Activated CD4-positive, alpha-beta T cell treated with anti-CD3 and anti-CD28 coated beads, Interleukin-2, Interleukin-4, amounts not matched to agents 100 ng/mL and 50 ng/mL, durations not matched to agents 16 hours and 8 hours (primary cell): ENCODE data around the gene GOLGA7B.
"Not testable (repeated sequence)": the region's sequence is repeated elsewhere in the genome, so short reads cannot be mapped to it uniquely, and the experiment has no call there.

Experiments
- DNase-seq: peaks from one replicate; pipeline ENCODE4 v3.0.0-alpha.2; 2020; ENCODE audit warnings: low spot score

GOLGA7B gene

DNA sequence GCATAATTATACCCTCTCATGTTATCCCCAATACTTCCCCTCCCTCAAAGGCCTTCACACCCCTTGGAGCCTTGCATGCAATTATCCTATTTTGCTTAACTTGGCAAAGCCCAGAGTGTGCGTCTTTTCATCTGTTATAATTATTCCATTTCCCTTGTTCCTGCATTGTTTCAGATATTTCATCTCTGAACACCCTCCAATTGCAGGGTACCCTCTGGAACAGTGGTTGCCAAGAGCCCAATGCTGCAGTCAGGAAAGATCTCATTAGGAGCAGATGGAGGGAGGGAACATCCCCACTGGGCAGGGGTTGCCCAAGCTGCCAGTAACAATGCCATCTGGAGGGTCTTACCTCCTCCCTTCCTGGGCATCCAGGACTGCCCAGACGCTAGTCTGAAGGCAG lies 18.4 kb upstream of the GOLGA7B start:
- DNase-seq = no peak

- DNase-seq = no peak
These were observed 13.2 kb upstream of the GOLGA7B start for GRCh38 chr10:97836446-97836845.

- DNase-seq = no peak
These were observed 11.6 kb upstream of the GOLGA7B start for GRCh38 chr10:97838091-97838490.

DNA sequence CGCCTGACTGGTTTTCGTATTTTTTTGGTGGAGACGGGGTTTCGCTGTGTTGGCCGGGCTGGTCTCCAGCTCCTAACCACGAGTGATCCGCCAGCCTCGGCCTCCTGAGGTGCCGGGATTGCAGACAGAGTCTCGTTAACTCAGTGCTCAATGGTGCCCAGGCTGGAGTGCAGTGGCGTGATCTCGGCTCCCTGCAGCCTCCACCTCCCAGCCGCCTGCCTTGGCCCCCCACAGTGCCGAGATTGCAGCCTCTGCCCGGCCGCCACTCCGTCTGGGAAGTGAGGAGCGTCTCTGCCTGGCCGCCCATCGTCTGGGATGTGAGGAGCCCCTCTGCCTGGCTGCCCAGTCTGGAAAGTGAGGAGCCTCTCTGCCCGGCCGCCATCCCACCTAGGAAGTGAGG lies 8.5 kb upstream of the GOLGA7B start:
- not testable (repeated sequence) for DNase-seq

DNA sequence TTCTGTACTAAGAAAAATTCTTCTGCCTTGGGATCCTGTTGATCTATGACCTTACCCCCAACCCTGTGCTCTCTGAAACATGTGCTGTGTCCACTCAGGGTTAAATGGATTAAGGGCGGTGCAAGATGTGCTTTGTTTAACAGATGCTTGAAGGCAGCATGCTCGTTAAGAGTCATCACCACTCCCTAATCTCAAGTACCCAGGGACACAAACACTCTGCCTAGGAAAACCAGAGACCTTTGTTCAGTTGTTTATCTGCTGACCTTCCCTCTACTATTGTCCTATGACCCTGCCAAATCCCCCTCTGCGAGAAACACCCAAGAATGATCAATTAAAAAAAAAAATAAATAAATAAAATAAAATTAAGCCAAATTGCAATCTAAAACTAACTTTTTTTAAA lies 7.5 kb upstream of the GOLGA7B start:
- not testable (repeated sequence) for DNase-seq

GRCh38 chr10:97842656-97843280 lies 6.9 kb upstream of the GOLGA7B start:
- DNase-seq = no peak

DNA sequence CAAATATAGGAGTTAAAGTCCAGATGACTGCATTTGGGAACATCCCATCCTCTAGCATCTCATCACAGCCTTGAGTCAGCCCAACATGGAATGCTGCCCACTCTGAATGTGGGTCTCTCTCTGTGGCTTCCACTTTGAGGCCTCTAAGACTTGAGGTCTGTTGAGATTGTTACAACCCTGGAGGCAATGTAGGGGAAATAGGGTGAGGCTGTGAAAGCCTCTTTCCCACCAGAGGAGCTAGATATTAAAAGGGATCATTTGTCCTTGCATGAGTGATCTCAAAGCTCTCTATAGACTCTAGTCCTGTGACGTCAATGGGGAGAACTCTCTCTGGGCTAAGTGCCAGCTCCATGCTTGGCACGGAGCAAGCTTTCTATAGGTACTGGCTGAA lies 6.4 kb upstream of the GOLGA7B start:
- DNase-seq = no peak

DNA sequence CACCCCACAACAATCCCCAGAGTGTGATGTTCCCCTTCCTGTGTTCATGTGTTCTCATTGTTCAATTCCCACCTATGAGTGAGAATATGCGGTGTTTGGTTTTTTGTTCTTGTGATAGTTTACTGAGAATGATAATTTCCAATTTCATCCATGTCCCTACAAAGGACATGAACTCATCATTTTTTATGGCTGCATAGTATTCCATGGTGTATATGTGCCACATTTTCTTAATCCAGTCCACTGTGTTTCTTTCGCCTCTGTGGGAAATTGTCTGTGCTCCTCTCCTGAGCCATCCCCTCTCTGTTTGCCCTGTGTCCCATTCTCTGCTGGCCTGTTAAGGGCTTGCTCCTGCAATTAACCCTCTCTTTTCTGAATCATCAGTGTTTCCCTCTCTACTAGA lies 5.7 kb upstream of the GOLGA7B start:
- DNase-seq = not testable (repeated sequence)

DNA sequence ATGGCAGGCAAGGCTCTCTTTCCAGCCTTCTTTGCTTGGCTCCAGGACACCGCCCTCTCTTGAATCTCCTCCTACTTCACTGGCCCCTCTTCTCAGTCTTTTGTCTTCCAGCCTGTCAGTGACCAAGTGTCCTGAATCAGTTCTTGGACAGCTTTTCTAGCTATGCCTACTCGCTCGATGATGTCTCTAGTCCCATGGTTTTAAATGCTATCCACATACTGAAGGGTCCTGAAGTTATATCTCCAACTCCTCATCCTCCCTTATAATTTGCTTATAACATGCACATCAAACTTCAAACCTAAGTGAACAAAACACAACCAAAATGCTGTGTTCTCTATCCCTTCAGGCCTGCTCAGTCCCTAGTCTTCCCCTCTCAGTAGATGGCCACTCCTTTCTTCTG lies 5.0 kb upstream of the GOLGA7B start:
- no peak for DNase-seq

- no peak for DNase-seq
These were observed 448 bp upstream of the GOLGA7B start for GRCh38 chr10:97849103-97849686.

- no peak for DNase-seq
These were observed 803 bp downstream of the GOLGA7B start for GRCh38 chr10:97850446-97850845.

GRCh38 chr10:97851341-97852001 lies 1.8 kb downstream of the GOLGA7B start:
- DNase-seq = peak; percentile 24

- DNase-seq = no peak
These were observed 2.6 kb downstream of the GOLGA7B start for GRCh38 chr10:97852277-97852676.

DNA sequence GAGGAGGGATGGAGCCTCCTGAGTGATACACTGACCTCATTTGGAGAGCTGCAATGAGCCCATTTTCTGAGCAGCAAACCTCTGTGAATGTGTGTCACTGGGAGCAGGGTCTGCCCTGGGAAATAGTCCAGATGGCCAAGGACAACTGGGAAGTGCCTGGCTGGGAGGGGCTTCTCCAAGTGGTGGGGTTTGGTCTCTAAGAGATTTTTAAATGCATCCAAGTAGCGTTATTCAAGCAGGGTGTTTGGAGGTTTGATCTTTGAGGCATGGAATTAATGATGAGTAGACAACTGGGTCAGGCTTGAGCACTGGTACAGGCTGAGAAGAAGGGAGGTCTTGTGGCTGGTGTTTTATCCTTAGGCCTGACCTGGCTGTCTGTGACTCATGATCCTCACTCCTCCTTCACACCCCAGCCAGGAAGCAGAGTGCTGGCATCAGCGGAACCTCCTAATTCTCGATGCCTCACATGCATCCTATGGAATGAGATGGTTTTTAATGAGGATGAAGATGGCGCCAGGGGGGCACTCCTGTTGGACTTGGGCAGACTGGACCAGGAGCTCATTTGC lies 3.3 kb downstream of the GOLGA7B start:
- no peak for DNase-seq

- no peak for DNase-seq
These were observed 5.1 kb downstream of the GOLGA7B start for GRCh38 chr10:97854743-97855142.

GRCh38 chr10:97858001-97858439 lies 8.4 kb downstream of the GOLGA7B start:
- peak; percentile 77 for DNase-seq

GRCh38 chr10:97861097-97861750 lies 11.6 kb downstream of the GOLGA7B start:
- DNase-seq = no peak

- no peak for DNase-seq
These were observed 12.3 kb downstream of the GOLGA7B start for GRCh38 chr10:97861924-97862323.

GRCh38 chr10:97863808-97864207 lies 14.2 kb downstream of the GOLGA7B start:
- DNase-seq = no peak

DNA sequence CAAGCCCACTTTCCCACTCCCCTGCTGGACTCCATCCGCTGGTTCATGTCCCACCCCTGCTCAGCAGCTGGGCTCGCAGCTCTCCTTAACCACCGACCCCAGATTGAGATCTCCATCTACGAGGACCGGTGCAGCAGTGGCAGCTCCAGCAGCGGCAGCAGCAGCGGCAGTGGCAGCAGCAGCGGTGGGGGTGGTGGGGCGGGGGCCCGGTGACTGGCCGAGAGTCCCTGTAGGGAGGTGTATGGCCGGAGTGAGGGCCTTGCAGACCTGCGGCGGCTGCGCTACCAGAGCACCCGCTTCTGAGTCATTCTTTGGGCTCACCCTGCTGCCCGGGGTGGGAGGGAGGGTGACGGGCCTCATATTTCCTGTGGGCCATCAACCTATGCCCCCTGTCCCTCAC lies 15.8 kb downstream of the GOLGA7B start:
- DNase-seq = no peak

DNA sequence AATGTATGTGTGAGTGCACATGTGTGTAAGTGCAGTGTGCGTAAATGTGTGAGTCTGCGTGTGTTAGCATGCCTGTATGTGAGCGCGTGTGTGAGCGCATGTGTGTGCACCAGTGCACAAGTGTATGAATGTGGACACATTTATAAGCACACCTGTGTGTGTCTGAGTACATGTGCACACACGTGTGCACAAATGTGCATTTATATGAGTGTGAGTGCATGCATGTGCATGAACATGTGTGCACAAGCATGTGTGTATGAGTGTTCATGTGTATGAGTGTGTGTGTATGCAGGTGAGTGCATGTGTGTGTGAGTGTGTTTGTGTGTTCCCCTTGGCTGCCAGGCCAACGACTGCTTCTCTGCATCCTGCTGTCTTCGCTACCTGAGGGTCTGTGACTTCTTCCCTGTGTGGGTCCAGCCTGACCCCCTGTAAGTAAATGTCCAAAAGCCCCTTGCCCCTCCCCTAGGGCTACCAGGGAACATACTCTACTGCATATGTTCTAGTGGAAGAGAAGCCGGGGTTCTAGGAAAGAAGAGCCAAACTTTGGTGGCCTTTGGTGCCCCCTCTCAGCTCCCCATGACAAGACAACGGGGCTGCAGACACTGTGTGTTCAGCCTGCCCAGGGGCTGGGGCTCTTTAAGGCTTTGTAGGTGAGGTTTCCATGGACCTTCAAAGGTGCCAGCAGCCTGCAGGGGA lies 17.0 kb downstream of the GOLGA7B start:
- no peak for DNase-seq

DNA sequence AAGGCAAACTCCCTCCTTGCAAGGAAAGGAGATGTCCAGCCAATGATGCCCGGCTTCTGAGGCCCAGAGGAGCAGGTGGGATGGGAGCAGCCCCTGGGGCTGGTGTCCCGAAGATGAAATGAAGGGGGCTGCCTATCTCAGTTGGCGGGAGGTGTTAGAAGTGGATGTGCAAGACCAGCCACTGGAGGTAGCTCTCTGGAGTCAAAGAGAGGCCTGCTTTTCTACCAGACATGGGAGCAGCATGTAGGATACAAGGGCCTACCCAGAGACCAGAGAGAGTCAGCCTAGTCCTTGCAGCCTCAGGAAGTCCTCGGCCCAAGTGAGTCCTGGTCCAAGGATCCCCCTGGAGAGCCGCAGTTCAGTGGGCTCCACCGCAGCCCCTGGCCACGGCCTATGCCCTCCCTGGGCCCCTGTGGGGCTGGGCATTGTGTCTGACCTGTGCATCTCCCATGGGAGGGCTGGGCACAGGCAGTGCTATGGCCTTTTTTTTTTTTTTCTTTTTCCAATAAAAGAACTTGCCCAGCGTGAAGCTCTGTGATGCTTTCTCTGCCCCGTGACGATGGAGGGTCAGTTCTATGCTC lies 17.7 kb downstream of the GOLGA7B start:
- DNase-seq = no peak
